ENCODE results near the gene CCDC190. TPM values are rescaled to one million over a fixed set of nuclear protein-coding genes. Genes with fewer than 3 reads are reported as not detected.

The CCDC190 gene
- total RNA-seq, 2 experiments from 2014 or later: not detected

- Mint-ChIP-seq H3K4me1 (no peaks in the 10 kb centered on the region), H3K4me3 (no peak overlapping the region), H3K9me3 (no peaks in the 10 kb centered on the region), H3K36me3 (no peaks in the 10 kb centered on the region), H3K27ac (no peak overlapping the region), H3K27me3 (peaks cover 4% of the 10 kb centered on the region)
- no peak for DNase-seq
Observed at GRCh38 chr1:162856260-162856659, 4.7 kb downstream of the CCDC190 start.

- no peak overlapping the region for H3K4me3 Mint-ChIP-seq
- H3K27ac Mint-ChIP-seq: no peak overlapping the region
- H3K4me1 Mint-ChIP-seq: no peaks in the 10 kb centered on the region
- H3K9me3 Mint-ChIP-seq: no peaks in the 10 kb centered on the region
- no peaks in the 10 kb centered on the region for H3K36me3 Mint-ChIP-seq
- no peak for DNase-seq
- peaks cover 4% of the 10 kb centered on the region for H3K27me3 Mint-ChIP-seq
Observed at GRCh38 chr1:162855461-162856150, 5.4 kb downstream of the CCDC190 start.

GRCh38 chr1:162854245-162854882 lies 6.6 kb downstream of the CCDC190 start:
- Mint-ChIP-seq H3K4me3 (no peak overlapping the region), H3K36me3 (no peaks in the 10 kb centered on the region), H3K9me3 (no peaks in the 10 kb centered on the region), H3K27me3 (peaks cover 4% of the 10 kb centered on the region), H3K27ac (no peak overlapping the region), H3K4me1 (no peaks in the 10 kb centered on the region)
- peak; percentile 24 for DNase-seq

DNA sequence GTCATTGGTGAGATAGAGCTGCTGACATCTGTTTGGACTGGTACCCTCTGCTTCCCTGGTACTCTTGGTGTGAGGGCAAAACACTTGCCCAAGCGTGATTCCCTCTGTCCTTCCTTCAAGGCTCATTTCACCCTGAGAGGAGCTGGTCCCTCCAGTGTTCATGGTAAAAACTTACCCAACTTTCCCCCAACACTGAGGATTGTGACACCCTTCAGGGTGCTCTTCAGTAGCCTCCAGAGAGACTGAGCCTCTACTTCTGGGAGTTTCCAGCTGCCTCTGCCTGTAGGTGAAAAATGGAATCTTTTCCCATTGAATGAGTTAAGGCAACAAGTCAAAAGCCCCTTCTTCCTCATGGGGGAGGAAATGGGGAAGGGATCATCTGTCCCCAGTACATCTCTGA lies 9.6 kb downstream of the CCDC190 start:
- no peak for DNase-seq
- H3K27me3 Mint-ChIP-seq: peaks cover 4% of the 10 kb centered on the region
- no peak overlapping the region for H3K4me3 Mint-ChIP-seq
- H3K4me1 Mint-ChIP-seq: no peaks in the 10 kb centered on the region
- H3K36me3 Mint-ChIP-seq: no peaks in the 10 kb centered on the region
- no peaks in the 10 kb centered on the region for H3K9me3 Mint-ChIP-seq
- H3K27ac Mint-ChIP-seq: no peak overlapping the region

GRCh38 chr1:162849711-162850110 lies 11.3 kb downstream of the CCDC190 start:
- DNase-seq: no peak
- Mint-ChIP-seq H3K4me1 (no peaks in the 10 kb centered on the region), H3K36me3 (no peaks in the 10 kb centered on the region), H3K27ac (no peak overlapping the region), H3K9me3 (no peaks in the 10 kb centered on the region), H3K4me3 (no peak overlapping the region), H3K27me3 (peaks cover 4% of the 10 kb centered on the region)

GRCh38 chr1:162847839-162848453 lies 13.0 kb downstream of the CCDC190 start:
- peak; percentile 65 for DNase-seq
- Mint-ChIP-seq H3K9me3 (no peaks in the 10 kb centered on the region), H3K27me3 (peaks cover 5% of the 10 kb centered on the region), H3K4me1 (no peaks in the 10 kb centered on the region), H3K36me3 (no peaks in the 10 kb centered on the region), H3K27ac (no peak overlapping the region), H3K4me3 (no peak overlapping the region)

DNA sequence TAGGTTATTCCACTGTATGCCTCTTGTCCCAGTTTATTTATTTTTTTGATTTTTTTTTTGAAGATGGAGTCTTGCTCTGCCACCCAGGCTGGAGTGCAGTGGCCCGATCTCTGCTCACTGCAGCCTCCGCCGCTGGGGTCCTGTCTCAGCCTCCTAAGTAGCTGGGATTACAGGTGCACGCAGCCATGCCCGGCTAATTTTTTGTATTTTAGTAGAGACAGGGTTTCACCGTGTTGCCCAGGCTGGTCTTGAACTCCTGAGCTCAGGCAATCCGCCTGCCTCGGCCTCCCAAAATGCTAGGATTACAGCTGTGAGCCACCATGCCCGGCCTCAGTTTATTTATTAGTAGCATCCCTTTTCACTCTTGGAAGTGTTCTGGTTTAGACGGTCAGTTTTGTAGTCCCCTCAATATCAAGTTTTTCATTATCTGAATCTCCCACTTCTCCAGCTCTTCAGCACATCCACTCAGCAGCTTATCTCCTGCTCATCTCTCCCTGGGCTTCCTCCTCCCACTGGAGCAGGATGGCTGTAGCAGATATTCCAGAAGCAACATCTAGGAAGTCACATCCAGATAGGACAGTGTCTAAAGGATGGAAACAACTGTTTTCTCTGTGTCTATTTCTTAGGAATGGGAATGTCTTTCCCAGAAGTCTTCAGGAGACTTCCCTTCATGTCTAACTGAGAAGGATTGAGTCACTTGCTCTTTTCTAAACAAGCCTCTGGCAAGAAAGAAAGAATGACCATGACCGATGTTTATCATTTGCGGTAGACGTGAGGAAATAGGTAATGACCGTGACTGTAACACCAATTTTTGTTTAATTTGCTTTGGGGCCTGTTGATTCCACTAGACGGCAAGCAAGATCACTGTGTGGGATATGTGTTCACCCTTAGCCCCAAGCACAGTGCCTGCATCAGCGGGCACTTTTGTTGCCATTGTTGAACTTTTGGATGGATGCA lies 14.4 kb downstream of the CCDC190 start:
- peaks cover 9% of the 10 kb centered on the region for H3K27me3 Mint-ChIP-seq
- no peak overlapping the region for H3K27ac Mint-ChIP-seq
- no peaks in the 10 kb centered on the region for H3K4me1 Mint-ChIP-seq
- H3K4me3 Mint-ChIP-seq: no peak overlapping the region
- no peak for DNase-seq
- H3K36me3 Mint-ChIP-seq: no peaks in the 10 kb centered on the region
- H3K9me3 Mint-ChIP-seq: no peaks in the 10 kb centered on the region

GRCh38 chr1:162844153-162844552 lies 16.8 kb downstream of the CCDC190 start:
- no peak overlapping the region for H3K4me3 Mint-ChIP-seq
- DNase-seq: no peak
- H3K27ac Mint-ChIP-seq: no peak overlapping the region
- peaks cover 19% of the 10 kb centered on the region for H3K27me3 Mint-ChIP-seq
- no peaks in the 10 kb centered on the region for H3K4me1 Mint-ChIP-seq
- peaks cover 4% of the 10 kb centered on the region for H3K9me3 Mint-ChIP-seq
- H3K36me3 Mint-ChIP-seq: peaks cover 3% of the 10 kb centered on the region

GRCh38 chr1:162840250-162840839 lies 20.6 kb downstream of the CCDC190 start:
- Mint-ChIP-seq H3K27ac (no peak overlapping the region), H3K36me3 (peaks cover 7% of the 10 kb centered on the region), H3K27me3 (peaks cover 31% of the 10 kb centered on the region), H3K4me1 (peaks cover 5% of the 10 kb centered on the region), H3K4me3 (no peak overlapping the region), H3K9me3 (peaks cover 17% of the 10 kb centered on the region)
- DNase-seq: no peak

DNA sequence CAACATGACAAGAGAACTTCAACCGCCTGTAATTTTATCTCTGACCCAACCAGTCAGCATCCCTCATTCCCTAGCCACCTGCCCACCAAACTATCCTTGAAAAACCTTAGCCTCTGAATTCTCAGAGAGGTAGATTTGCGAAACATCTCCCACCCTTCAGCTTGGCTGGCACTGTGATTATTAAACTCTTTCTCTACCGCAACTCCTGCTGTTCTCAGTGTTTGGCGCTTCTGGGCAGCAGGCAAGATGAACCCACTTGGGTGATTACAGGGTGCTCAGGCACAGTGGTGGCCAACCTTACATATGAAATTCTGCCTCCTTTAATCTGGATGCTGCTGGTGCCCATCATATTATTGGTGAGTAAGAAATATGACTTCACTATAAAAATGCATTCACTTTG lies 22.1 kb downstream of the CCDC190 start:
- no peak overlapping the region for H3K27ac Mint-ChIP-seq
- H3K36me3 Mint-ChIP-seq: peaks cover 7% of the 10 kb centered on the region
- peaks cover 22% of the 10 kb centered on the region for H3K9me3 Mint-ChIP-seq
- DNase-seq: no peak
- H3K4me3 Mint-ChIP-seq: no peak overlapping the region
- H3K27me3 Mint-ChIP-seq: peaks cover 29% of the 10 kb centered on the region
- H3K4me1 Mint-ChIP-seq: peaks cover 13% of the 10 kb centered on the region

DNA sequence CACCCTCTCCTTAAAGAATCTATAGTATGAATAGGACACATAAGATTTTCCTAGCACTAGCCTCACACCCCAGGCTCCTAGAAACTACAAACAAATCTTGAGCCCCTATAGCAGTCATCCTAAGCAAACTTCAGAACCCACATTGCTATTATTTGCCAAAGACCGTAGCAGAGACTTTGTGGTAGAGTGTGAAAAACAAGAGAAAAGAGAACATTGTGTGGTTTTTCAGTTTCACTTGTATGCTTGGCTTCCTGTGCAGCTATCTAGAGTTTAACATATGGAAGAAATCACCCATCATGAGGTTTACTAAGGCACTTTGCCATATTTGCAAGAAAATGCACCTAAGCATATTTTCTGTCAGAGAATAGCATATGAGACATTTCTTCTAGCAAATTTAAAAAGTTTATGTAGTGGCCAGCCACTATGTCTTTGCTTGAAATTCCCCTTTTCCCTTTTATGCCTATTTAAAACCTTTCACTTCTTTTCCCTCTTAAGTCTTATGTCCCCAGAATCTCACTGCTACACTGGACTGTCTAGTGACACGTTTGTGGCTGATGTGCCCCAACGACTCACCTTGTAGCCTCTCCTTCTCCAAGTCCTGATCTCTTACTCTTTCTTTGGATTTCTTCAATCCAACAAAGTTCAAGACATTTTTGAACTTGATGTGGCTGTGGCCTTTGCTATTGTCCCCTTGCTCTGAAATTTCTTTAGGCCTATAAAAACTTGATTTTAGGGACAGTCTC lies 25.6 kb downstream of the CCDC190 start:
- no peak for DNase-seq
- Mint-ChIP-seq H3K4me1 (peaks cover 13% of the 10 kb centered on the region), H3K9me3 (peaks cover 25% of the 10 kb centered on the region), H3K27me3 (peaks cover 37% of the 10 kb centered on the region), H3K36me3 (peaks cover 7% of the 10 kb centered on the region), H3K27ac (peak overlapping the region; percentile 46), H3K4me3 (no peak overlapping the region)

DNA sequence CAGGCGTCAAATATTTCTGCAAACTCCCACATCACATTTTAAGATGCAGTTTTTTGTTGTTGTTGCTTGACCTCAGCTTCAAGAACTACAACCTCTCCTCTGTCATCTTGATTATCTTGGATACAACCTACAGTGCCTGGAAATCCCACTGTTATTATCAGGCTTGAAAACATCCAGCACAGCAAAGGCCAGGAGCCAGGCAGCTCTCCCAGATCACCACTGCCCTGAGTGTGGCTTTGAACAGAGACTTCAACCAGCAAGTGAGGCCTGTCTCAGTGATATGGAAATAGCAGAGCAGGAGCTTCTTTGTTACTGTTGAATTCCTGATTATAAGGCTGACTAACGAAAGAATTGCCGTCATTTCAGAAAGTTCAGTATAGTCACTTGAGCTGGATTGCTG lies 28.5 kb downstream of the CCDC190 start:
- Mint-ChIP-seq H3K4me3 (no peak overlapping the region), H3K36me3 (no peaks in the 10 kb centered on the region), H3K9me3 (peaks cover 13% of the 10 kb centered on the region), H3K27ac (no peak overlapping the region), H3K4me1 (peaks cover 13% of the 10 kb centered on the region), H3K27me3 (peaks cover 34% of the 10 kb centered on the region)
- no peak for DNase-seq

- Mint-ChIP-seq H3K4me1 (peaks cover 1% of the 10 kb centered on the region), H3K36me3 (no peaks in the 10 kb centered on the region), H3K4me3 (no peak overlapping the region), H3K27me3 (peaks cover 48% of the 10 kb centered on the region), H3K27ac (no peak overlapping the region), H3K9me3 (peaks cover 4% of the 10 kb centered on the region)
- no peak for DNase-seq
Observed at GRCh38 chr1:162829268-162829667, 31.7 kb downstream of the CCDC190 start.
